ENCODE results near the gene GATD1. TPM values are rescaled to one million over a fixed set of nuclear protein-coding genes. Genes with fewer than 3 reads are reported as not detected.
A peak's percentile ranks its signal among the peaks of the same experiment; 100 is the strongest.

GATD1 gene
- total and polyA plus RNA-seq, 9 of the 15 experiments (the other 6 are each of a cell fraction or from before 2014, with no cell fraction given) = 2.8 to 144 (median 36.9) TPM

DNA sequence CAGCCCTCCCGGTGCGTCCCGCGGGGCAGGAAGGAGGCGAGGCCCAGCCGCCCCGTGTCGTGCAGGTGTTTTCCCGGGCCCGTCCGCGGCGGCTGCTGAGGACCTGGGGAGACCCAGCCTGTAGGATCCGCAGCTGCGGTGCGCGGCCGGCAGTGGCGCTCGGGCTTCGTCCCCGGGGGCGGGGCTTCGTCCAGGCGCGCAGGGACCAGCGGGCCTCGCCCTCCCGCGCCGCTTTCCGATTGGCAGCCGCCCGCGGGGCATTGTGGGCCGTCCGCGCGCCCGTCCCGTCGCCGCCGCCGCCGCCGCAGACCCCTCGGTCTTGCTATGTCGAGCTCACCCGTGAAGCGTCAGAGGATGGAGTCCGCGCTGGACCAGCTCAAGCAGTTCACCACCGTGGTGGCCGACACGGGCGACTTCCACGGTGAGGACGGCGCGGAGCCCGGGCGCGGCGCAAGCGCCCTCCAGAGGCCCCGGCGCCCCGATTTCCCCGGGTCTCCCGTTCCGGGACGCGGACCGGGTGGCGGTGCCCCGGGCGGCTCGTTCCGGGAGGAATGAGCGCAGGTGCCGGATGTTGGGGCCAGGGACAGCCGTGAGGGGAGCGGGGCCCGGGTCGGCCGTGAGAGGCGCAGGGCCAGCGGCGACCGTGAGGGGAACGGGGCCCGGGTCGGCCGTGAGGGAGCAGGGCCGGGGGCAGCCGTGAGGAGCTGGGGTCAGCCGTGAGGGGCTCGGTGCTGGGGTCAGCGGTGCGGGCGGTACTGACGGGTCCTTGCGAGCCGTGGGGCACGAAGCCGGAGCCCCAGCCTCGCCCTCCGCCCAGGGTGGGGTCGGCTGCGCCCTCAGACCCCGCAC, 29.9 kb downstream of the GATD1 start, which contains the start of gene TALDO1 (continued):
- TF ChIP-seq, protein P1, sequence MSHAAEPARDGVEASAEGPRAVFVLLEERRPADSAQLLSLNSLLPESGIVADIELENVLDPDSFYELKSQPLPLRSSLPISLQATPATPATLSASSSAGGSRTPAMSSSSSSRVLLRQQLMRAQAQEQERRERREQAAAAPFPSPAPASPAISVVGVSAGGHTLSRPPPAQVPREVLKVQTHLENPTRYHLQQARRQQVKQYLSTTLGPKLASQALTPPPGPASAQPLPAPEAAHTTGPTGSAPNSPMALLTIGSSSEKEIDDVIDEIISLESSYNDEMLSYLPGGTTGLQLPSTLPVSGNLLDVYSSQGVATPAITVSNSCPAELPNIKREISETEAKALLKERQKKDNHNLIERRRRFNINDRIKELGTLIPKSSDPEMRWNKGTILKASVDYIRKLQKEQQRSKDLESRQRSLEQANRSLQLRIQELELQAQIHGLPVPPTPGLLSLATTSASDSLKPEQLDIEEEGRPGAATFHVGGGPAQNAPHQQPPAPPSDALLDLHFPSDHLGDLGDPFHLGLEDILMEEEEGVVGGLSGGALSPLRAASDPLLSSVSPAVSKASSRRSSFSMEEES (CRISPR knock-in tag; IDR thresholded peaks at IDR 0.05) = no peak
- TF ChIP-seq CBX3 (IDR thresholded peaks at IDR 0.05; ENCODE audit: borderline replicate concordance in 1 of 2, low read length in 2 of 2) (no peak), EWSR1 (IDR thresholded peaks at IDR 0.05; ENCODE audit: borderline replicate concordance, low read depth, partially characterized antibody) (no peak), SRSF1 (IDR thresholded peaks at IDR 0.05; ENCODE audit: low read depth, low read length) (no peak), KLF16 (IDR thresholded peaks at IDR 0.05) (no peak), HNRNPH1 (optimal IDR thresholded peaks at IDR 0.05; ENCODE audit: low read depth, low read length) (no peak), NFXL1 (CRISPR knock-in tag; IDR thresholded peaks at IDR 0.05) (no peak), BRD4 (IDR thresholded peaks at IDR 0.05) (peak; percentile 92), ZFP36 (IDR thresholded peaks at IDR 0.05; ENCODE audit: low read depth, low read length, partially characterized antibody) (no peak), DPF2 (IDR thresholded peaks at IDR 0.05) (no peak), CEBPB (tag; IDR thresholded peaks at IDR 0.05) (no peak), DNMT1 (IDR thresholded peaks at IDR 0.05) (no peak), KLF10 (CRISPR knock-in tag; IDR thresholded peaks at IDR 0.05) (no peak), BRCA1 (IDR thresholded peaks at IDR 0.05) (no peak), BRCA1 (CRISPR knock-in tag; IDR thresholded peaks at IDR 0.05) (0 out of 2 replicates have a peak, but pooled peaks have one; percentile 39), TFAM (CRISPR knock-in tag; conservative IDR thresholded peaks at IDR 0.05) (no peak), ZKSCAN8 (CRISPR knock-in tag; IDR thresholded peaks at IDR 0.05) (no peak)
- TF ChIP-seq, protein P2, sequence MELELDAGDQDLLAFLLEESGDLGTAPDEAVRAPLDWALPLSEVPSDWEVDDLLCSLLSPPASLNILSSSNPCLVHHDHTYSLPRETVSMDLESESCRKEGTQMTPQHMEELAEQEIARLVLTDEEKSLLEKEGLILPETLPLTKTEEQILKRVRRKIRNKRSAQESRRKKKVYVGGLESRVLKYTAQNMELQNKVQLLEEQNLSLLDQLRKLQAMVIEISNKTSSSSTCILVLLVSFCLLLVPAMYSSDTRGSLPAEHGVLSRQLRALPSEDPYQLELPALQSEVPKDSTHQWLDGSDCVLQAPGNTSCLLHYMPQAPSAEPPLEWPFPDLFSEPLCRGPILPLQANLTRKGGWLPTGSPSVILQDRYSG (tag; conservative IDR thresholded peaks at IDR 0.05; ENCODE audit: low read depth) = no peak
- TF ChIP-seq, protein P3, sequence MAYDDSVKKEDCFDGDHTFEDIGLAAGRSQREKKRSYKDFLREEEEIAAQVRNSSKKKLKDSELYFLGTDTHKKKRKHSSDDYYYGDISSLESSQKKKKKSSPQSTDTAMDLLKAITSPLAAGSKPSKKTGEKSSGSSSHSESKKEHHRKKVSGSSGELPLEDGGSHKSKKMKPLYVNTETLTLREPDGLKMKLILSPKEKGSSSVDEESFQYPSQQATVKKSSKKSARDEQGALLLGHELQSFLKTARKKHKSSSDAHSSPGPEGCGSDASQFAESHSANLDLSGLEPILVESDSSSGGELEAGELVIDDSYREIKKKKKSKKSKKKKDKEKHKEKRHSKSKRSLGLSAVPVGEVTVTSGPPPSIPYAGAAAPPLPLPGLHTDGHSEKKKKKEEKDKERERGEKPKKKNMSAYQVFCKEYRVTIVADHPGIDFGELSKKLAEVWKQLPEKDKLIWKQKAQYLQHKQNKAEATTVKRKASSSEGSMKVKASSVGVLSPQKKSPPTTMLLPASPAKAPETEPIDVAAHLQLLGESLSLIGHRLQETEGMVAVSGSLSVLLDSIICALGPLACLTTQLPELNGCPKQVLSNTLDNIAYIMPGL (CRISPR knock-in tag; IDR thresholded peaks at IDR 0.05) = peak; percentile 64; the same call in 1 of the 2 replicates
- TF ChIP-seq, protein P4, sequence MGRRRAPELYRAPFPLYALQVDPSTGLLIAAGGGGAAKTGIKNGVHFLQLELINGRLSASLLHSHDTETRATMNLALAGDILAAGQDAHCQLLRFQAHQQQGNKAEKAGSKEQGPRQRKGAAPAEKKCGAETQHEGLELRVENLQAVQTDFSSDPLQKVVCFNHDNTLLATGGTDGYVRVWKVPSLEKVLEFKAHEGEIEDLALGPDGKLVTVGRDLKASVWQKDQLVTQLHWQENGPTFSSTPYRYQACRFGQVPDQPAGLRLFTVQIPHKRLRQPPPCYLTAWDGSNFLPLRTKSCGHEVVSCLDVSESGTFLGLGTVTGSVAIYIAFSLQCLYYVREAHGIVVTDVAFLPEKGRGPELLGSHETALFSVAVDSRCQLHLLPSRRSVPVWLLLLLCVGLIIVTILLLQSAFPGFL (CRISPR knock-in tag; IDR thresholded peaks at IDR 0.05) = no peak
- TF ChIP-seq, protein P5, sequence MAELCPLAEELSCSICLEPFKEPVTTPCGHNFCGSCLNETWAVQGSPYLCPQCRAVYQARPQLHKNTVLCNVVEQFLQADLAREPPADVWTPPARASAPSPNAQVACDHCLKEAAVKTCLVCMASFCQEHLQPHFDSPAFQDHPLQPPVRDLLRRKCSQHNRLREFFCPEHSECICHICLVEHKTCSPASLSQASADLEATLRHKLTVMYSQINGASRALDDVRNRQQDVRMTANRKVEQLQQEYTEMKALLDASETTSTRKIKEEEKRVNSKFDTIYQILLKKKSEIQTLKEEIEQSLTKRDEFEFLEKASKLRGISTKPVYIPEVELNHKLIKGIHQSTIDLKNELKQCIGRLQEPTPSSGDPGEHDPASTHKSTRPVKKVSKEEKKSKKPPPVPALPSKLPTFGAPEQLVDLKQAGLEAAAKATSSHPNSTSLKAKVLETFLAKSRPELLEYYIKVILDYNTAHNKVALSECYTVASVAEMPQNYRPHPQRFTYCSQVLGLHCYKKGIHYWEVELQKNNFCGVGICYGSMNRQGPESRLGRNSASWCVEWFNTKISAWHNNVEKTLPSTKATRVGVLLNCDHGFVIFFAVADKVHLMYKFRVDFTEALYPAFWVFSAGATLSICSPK (IDR thresholded peaks at IDR 0.05; ENCODE audit: borderline replicate concordance) = no peak

Data from K562 (cell line).